Stimulated activated naive CD4-positive, alpha-beta T cell (primary cell): ENCODE results near the gene SULT1C4.
"Not testable (repeated sequence)": the region's sequence is repeated elsewhere in the genome, so short reads cannot be mapped to it uniquely, and the experiment has no call there.

Source experiments
- DNase-seq, 6 experiments: peaks; one replicate each; lab custom pipeline; 2025; lab: John Stamatoyannopoulos, UW

The SULT1C4 gene

DNA sequence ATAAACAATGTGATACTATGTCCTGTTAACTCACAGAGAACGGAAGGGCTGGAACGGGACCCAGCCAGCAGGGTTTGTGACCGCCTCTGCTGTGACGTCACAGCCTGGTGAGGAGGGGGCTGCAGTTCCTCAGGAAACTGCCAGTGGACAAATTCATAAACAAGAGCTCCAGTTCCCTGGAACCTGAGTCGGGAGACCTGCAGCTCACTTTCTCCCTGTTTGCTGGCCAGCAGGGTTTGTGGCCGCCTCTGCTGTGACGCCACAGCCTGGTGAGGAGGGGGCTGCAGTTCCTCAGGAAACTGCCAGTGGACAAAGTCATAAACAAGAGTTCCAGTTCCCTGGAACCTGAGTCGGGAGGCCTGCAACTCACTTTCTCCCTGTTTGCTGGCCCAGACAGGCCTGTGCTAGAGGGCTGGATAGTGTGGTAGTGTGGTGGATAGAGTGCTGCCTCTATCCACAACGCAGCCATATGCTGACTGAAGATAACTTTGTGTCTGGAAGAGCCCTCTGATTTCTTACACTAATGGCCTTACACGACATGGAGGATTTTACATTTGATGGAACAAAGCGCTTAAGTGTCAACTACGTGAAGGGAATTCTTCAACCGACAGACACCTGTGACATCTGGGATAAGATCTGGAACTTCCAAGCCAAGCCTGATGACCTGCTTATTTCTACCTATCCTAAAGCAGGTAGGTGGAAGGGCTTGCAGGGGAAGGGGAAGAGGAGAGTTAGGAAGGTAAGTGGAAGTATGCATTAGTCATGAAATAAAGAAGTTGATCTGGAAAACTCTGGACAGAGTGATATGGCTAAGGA lies at the start of gene SULT1C4:
SULT1C4 (plus strand) TSS at position 140 of the 816 bp plus-strand sequence; CDS start at position 524, 384 bp downstream.
- no peak for DNase-seq

- DNase-seq = no peak
Observed at GRCh38 chr2:108329771-108330170, 48.0 kb upstream of the SULT1C4 start.

- DNase-seq = no peak
Observed at GRCh38 chr2:108330979-108331378, 46.8 kb upstream of the SULT1C4 start.

DNA sequence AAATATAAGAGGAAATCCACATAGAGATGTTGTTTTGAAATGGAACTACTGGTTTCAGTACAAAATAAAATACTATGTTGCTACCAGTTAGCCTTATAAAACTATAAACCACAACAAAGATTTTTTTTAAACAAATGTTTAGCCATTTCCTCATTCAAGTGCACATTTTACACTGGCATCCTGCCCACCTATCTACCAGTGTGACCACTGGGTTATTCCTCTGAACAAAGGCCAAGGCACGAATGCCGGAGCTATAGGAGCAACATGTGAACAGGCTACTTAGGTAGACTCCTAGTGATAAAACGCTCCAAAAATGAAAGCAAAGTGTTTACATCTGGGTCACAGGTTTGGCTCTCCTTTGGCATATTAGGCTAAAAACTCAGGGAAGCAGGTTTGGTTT lies 31.8 kb upstream of the SULT1C4 start:
- DNase-seq = no peak

DNA sequence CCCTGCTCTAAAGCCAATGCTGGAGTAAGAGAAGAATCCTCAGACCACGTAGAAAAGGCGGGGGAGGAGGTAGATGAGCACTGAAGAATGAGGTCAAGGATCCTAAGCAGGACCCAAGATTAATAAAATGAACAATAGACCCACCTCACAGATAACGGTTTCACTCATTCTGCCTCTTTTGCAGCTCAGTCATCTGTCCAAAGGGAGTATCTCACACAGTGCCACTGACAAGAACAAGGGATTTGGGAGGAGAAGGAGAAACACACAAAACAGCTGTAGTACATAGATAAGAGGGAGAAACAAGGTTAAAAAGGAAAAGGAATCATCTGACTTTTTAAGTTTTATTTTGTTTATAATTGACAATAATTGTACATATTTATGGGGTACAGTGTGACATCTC lies 30.9 kb upstream of the SULT1C4 start:
- no peak for DNase-seq

DNA sequence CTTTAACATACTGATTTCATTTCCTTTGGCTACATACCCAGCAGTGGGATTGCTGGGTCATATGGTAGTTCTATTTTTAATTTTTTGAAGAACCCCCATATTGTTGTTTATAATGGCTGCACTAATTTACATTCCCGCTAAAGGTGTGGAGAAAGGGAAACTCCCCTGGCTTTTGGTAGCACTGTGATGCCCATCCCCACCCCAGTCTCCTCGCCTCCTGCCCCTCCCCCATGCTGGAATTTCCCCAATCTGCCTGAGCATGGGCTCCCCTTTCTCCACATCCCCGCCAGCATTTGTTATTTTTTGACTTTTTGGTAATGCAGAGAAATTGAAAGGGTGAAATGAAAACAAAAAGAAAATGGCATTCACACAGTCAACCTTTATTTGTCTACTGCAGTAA lies 30.0 kb upstream of the SULT1C4 start:
- DNase-seq = no peak

- DNase-seq = no peak
Observed at GRCh38 chr2:108348816-108349570, 28.8 kb upstream of the SULT1C4 start.

DNA sequence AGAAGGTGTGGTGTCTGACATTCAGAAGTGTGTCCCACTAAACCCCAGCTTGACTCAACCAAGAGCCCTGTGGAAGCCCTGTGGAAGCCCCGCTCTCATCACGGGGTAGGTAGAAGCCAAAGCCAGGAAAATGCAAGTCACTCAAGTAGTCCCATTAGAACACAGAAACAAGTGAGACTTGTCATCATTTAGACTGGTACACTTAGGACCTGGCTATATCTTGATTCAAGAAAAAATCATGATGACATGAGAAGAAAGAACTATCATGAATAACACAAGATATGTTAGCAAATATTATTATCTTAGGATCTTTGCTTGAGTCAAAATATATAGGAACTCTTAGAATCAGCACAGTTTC lies 28.2 kb upstream of the SULT1C4 start:
- no peak for DNase-seq

GRCh38 chr2:108351889-108352288 lies 25.9 kb upstream of the SULT1C4 start:
- no peak for DNase-seq

DNA sequence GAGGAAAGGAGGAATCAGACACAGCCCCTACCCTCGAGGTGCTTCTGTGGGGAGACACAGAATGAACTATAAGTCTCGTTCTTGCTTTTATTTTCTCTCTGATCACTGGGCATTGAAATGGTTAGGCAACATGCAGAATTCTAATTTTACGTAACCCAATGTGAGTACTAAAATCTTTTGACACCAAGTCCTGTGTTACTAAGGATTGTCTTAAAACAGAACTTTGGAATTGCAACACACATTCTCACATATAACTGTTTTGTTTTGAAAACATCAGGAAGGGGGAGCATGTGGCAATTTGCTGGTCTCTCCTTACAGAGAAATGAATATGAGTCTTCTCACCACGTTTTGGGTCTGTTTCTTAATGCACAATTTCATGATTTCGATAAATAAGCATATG lies 23.6 kb upstream of the SULT1C4 start:
- no peak for DNase-seq

DNA sequence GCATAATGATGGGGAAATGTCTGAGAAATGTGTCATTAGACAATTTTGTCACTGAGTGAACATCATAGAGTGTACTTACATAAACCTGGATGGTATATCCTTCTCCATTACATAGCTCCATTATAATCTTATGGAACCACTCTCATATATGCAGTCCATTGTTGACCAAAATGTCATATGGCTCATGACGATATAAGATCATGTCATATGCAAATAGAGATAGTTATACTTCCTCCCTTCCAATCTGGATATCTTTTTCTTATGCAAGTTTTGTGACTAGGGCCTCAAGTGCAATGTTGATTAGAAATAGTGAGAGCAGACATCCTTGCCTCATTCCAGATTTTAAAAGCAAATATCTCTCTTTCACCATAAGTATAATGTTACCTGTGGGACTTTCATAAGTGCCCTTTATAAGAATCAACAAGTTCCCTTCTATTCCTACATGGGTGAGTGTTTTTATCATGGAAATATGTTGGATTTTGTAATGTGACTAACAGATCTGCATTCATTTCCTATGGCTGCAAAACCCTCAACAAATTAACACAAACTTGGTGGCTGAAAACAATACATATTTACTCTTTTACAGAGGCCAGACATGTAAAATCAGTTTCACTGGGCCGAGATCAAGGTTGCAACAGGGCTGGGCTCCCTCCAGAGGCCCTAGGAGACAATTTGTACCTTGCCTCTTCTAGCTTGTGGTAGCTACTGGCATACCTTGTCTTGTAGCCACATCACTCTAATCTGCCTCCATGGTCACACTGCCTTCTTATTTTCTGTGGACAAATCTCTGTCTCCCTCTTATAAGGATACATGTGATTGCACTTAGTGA lies 21.6 kb upstream of the SULT1C4 start:
- DNase-seq = no peak

GRCh38 chr2:108359336-108359735 lies 18.4 kb upstream of the SULT1C4 start:
- DNase-seq = not testable (repeated sequence)

- no peak for DNase-seq
Observed at GRCh38 chr2:108360776-108361468, 16.8 kb upstream of the SULT1C4 start.

DNA sequence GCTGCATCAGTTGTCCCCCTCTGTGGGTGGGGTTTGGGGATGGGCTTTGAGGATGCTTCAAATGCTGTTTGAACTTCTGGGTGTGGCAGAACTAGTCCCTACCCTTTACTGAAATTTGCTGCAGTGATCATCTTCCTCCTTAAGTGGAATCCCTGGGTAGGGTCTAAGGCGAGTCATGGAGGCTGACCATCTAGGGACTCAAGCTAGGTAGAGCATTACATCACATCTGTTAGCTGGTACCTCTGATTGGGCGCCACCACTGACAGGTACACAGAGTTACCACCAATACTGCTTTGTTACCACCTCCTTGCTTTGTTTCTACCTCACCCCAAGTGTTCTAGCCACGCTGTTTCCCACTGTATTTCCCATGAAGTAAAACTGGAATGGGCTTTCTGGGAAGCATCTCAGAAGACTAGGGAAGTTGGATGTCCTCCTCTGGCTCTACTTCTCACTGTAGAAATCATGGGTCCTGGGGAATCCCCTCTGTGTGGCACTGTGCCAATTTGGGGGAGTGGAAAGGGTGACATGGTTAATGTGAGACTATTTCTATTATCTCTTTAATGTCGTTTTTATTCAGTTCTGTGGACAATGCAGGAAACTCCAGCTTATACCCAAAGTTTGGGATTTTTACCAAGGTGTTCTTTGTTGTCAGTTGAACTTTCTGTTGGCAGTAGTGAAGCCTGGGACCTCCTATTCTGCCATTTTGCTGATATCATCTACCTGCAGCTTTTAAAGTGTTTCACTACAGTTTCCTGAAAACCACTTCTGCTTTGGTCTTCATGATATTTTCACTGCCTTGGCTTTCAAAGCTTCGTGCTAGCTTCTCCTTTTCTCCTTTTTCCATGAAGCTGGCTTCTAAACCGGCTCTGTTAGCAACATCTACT lies 14.5 kb upstream of the SULT1C4 start:
- DNase-seq = no peak

DNA sequence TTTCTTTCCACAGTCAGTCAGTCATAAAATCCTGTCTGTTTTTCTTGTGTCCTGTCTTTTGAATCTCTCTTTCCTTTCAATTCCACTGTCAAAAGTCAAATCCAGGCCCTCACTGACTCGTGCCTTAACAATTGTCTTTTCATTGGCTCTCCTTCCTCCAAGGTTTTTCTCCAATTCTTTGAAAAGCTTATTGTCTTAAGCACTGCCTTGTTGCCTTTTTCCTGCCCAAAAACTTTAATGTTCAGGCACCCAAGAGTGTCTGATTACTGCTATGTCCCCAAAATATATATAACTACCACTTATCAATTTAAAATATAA lies 13.9 kb upstream of the SULT1C4 start:
- DNase-seq = no peak

- DNase-seq = no peak
Observed at GRCh38 chr2:108364676-108365297, 13.0 kb upstream of the SULT1C4 start.

GRCh38 chr2:108365656-108366055 lies 12.1 kb upstream of the SULT1C4 start:
- no peak for DNase-seq

- no peak for DNase-seq
Observed at GRCh38 chr2:108367014-108367413, 10.7 kb upstream of the SULT1C4 start.

DNA sequence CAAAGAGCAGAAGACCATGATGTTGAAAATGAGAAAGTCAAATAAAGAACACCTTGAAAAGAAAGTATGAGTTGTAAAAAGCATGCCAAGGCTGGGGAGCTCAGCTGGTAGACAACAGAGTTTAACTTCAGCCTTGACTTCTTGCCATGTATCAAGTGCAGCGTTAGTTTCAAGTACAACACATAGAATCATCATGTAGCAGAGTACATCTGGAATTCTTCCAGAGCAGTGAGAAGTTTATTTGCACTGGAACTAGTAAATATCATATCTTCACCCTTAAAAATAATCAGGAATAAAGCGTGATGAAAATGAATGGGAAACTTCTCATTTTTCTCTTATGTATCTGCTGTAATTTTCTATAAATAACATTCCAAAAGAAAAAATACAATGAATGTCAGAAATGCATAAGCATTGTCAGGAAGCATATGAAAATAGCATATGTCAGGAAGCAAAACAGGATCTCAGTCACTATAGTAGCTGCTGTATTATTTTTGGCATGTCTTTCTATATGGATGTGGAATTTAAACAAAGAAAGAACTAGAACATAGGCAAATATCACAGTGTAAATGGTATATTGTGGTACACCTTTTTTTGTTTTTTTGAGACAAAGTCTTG lies 10.1 kb upstream of the SULT1C4 start:
- no peak for DNase-seq

GRCh38 chr2:108369153-108369552 lies 8.6 kb upstream of the SULT1C4 start:
- no peak for DNase-seq
